Right cardiac atrium (tissue), 5 donors: ENCODE data around the gene GIMAP8. TPM values are rescaled to one million over a fixed set of nuclear protein-coding genes. Genes with fewer than 3 reads are reported as not detected.
"Not testable (repeated sequence)": the region's sequence is repeated elsewhere in the genome, so short reads cannot be mapped to it uniquely, and the experiment has no call there.

ENCODE experiments used
- ATAC-seq, 2 donors: fragments of 200-7000 bp; cut with Tn5 transposase; one replicate each; pipeline versions ENCODE4 v1.8.0 to v1.9.1; 2020; ENCODE audit warnings: moderate library complexity in 2 of 2, mild to moderate bottlenecking in 1 of 2
- DNase-seq, 3 donors: peaks; one replicate each; pipeline ENCODE4 v3.0.0-alpha.2; 2020
- H3K27ac ChIP-seq: one replicate; pipeline ENCODE4 v1.5.1; 2013; ENCODE audit warnings: mild to moderate bottlenecking, low read length, control low read depth, moderate library complexity
- H3K27me3 ChIP-seq: one replicate; pipeline ENCODE4 v1.6.1; 2013; ENCODE audit not compliant: control insufficient read depth, insufficient read depth
- H3K4me1 ChIP-seq: one replicate; pipeline ENCODE4 v1.6.1; 2013; ENCODE audit warnings: low read length; ENCODE audit not compliant: control insufficient read depth, insufficient read depth
- H3K4me3 ChIP-seq: one replicate; pipeline ENCODE4 v1.5.1; 2013; ENCODE audit warnings: low read length, control low read depth
- H3K9me3 ChIP-seq: one replicate; pipeline ENCODE4 v1.6.1; 2013; ENCODE audit warnings: low read length; ENCODE audit not compliant: control insufficient read depth
- WGBS: extraction: QIAGEN DNeasy Blood & Tissue Kit; methylation state at CpG from one replicate; pipeline ENCODE4 v1.1.7; 2013; 5-methylcytosine and 5-hydroxymethylcytosine counted together
- intact Hi-C, 4 donors: fragments of 100-400 bp; cut with DNase I; formaldehyde crosslinking; loops; one replicate each; pipeline versions ENCODE4 v1.11.0 to v1.14.0; 2022 to 2023
- polyA plus RNA-seq: library from polyadenylated mRNA; stranded (reverse); fragments of 200-250 nt; gene quantifications from one replicate; pipeline ENCODE4 v1.2.3, GENCODE V29; 2013
- total RNA-seq, 4 donors: library from RNA; stranded (reverse); fragmentation: NEBNext Ultra II Directional; extraction: Animal tissue kit (Norgen Biotek cat#: 25700); gene quantifications; one replicate each; pipeline ENCODE4 v1.2.1, GENCODE V29; 2021
- donor health status: healthy with polysubstance abuse.
- donor health status: DM: no; HTN: yes; CAD: no.
- donor health status: DM: no; HTN: no; CAD: no.
- donor health status: DM: no; HTN: yes; CAD: no; lungs with severe emphysema.
- donor health status: DM: yes; HTN: yes; CAD: no.

GIMAP8 gene
- total and polyA plus RNA-seq, 5 donors: 11.4 to 21.0 (median 12.2) TPM

DNA sequence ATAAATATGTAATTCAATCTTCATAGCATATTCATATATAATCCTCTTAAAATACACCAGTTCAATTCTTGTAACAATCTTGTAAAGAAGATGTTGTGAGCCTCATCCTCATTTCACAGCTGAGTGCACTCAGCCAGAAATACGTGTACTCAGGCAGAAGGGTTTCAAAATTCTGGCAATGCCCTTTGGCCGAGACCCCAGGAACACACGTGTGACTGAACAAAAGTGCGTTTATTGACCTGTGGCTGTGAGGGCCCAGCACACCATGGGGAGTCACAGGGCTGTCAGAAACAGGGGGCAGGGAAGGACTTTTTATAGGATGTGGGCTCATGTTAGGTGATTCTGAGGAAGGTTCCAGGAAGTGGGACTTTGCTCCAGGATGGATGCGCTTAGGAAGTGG lies 21.5 kb downstream of the GIMAP8 start:
- Histone ChIP-seq H3K9me3 (no peaks in the 10 kb centered on the region), H3K4me3 (no peak overlapping the region), H3K27ac (peak overlapping the region; percentile 26), H3K27me3 (no peaks in the 10 kb centered on the region), H3K4me1 (peaks cover 2% of the 10 kb centered on the region)
- 62% methylated on average over 5 of the region's 5 CpGs for WGBS
- intact Hi-C loops: no loop called here
- ATAC-seq (no peak), DNase-seq (no peak)

DNA sequence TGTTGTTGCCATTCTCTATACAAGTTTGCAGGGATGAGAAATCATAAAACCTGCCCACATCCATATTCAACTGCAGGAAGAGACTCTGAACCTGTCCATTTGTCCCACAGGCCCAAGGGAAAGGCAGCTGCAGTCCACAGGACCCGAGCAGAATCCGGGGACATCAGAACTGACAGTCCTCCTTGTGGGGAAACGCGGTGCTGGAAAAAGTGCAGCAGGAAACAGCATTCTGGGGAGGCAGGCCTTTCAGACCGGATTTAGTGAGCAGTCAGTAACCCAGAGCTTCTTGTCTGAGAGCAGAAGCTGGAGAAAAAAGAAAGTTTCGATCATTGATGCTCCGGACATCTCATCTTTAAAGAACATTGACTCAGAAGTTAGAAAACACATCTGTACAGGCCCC lies 23.5 kb downstream of the GIMAP8 start:
- H3K27me3 ChIP-seq: no peaks in the 10 kb centered on the region
- intact Hi-C loops: no loop called here
- H3K4me3 ChIP-seq: no peak overlapping the region
- no peak for ATAC-seq
- H3K9me3 ChIP-seq: no peaks in the 10 kb centered on the region
- no peak overlapping the region for H3K27ac ChIP-seq
- WGBS: 71% methylated on average over 7 of the region's 7 CpGs
- peaks cover 2% of the 10 kb centered on the region for H3K4me1 ChIP-seq
- no peak for DNase-seq

GRCh38 chr7:150476285-150476684 lies 25.9 kb downstream of the GIMAP8 start:
- Histone ChIP-seq H3K27me3 (no peaks in the 10 kb centered on the region), H3K4me1 (peaks cover 5% of the 10 kb centered on the region), H3K9me3 (no peaks in the 10 kb centered on the region), H3K27ac (no peak overlapping the region), H3K4me3 (no peak overlapping the region)
- DNase-seq (no peak), ATAC-seq (no peak)
- 93% methylated on average over 3 of the region's 3 CpGs for WGBS
- intact Hi-C loops: no loop called here

DNA sequence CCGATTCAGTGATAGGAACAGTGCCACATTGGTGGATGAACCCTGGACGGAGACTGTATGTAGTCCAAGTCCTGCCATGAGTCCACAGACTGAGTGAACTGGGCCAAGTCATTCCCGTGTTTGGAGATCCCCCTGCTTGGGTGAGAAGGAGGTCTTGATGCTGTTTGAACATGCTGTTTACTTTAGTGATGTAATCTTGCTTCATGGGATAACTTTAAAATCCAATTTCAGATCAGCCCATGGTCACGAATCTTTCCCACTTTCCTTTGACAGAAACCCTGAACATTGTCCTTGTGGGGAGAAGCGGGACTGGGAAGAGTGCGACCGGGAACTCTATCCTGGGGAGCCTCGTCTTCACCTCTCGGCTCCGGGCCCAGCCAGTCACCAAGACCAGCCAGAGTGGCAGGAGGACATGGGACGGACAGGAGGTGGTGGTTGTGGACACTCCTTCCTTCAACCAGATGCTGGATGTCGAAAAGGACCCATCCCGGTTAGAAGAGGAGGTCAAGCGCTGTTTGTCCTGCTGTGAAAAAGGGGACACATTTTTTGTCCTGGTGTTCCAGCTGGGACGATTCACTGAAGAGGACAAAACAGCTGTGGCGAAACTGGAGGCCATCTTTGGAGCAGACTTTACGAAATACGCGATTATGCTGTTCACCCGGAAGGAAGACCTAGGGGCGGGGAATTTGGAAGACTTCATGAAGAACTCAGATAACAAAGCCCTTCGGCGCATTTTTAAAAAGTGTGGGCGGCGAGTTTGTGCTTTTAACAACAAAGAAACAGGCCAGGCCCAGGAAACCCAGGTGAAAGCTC lies 26.6 kb downstream of the GIMAP8 start:
- peaks cover 5% of the 10 kb centered on the region for H3K4me1 ChIP-seq
- ATAC-seq (no peak), DNase-seq (no peak)
- no peaks in the 10 kb centered on the region for H3K9me3 ChIP-seq
- 81% methylated on average over 25 of the region's 25 CpGs for WGBS
- intact Hi-C loops: no loop called here
- H3K4me3 ChIP-seq: no peak overlapping the region
- H3K27ac ChIP-seq: peak overlapping the region; percentile 55
- H3K27me3 ChIP-seq: no peaks in the 10 kb centered on the region

DNA sequence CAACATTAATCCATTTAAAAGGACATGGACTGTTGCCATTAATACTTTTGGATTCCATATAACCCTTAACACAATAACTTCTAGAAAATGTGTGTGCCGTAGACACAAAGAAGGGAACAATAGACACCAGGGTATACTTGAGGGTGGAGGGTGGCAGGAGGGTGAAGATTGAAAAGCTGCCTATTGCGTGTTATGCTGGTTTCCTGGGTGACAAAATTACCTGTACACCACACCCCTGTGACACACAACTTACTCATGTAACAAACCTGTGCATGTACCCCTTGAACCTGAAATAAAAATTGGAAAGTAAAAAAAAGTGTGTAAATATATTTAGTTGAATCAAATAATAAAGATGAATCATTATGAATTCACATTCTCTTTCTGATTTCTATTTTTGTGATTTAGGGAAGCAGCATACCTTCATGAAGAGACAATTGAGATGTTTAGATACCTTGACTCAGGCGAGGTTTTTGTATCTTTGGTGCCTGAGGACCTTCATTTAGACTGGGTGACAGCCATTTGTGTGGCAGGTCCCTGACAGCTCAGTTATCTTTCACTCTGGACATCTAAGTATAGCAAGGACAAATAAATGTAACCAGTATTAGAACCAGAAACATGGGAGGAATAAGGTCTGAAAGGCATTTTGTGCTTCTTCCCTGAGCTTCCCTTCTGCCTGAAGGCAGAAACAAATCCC lies 28.7 kb downstream of the GIMAP8 start:
- DNase-seq (no peak), ATAC-seq (peak in 1 of 2 donors; percentile 32)
- Histone ChIP-seq H3K27ac (peak overlapping the region; percentile 93), H3K4me1 (peaks cover 5% of the 10 kb centered on the region), H3K9me3 (no peaks in the 10 kb centered on the region), H3K27me3 (no peaks in the 10 kb centered on the region), H3K4me3 (no peak overlapping the region)
- WGBS: 67% methylated on average over 3 of the region's 3 CpGs
- intact Hi-C loops: no loop called here

GRCh38 chr7:150481186-150481920 lies 30.9 kb downstream of the GIMAP8 start:
- intact Hi-C loops: no loop called here
- DNase-seq: peak in 1 of 3 donors; percentile 26
- H3K27ac ChIP-seq: peak overlapping the region; percentile 60
- no peak overlapping the region for H3K4me3 ChIP-seq
- no peaks in the 10 kb centered on the region for H3K27me3 ChIP-seq
- peak in 1 of 2 donors; percentile 5 for ATAC-seq
- 56% methylated on average over 9 of the region's 9 CpGs for WGBS
- peaks cover 7% of the 10 kb centered on the region for H3K4me1 ChIP-seq
- no peaks in the 10 kb centered on the region for H3K9me3 ChIP-seq

GRCh38 chr7:150481922-150482321 lies 31.5 kb downstream of the GIMAP8 start:
- Histone ChIP-seq H3K9me3 (no peaks in the 10 kb centered on the region), H3K4me1 (peaks cover 5% of the 10 kb centered on the region), H3K27ac (peak overlapping the region; percentile 60), H3K4me3 (no peak overlapping the region), H3K27me3 (no peaks in the 10 kb centered on the region)
- ATAC-seq: no peak
- DNase-seq: no peak
- intact Hi-C loops: no loop called here
- 59% methylated on average over 4 of the region's 4 CpGs for WGBS

DNA sequence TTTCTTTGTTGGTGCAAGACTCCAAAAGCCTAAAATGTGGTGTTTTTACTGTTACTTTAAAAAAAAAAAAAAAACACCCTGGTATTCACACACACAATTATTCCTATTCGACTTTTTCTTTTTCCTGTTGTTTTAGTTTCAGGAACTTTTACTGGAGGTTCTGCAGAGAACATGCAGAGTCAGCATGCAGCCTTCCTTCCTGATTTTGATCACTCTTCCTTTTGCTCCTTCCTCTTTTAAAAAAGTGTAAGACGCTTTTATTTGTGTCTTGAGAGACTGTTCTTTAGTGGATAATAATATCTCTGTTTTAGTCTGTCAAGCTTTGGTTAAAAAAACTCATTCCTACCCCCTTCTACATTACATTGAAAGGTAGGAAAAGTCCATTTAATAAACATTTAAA lies 33.1 kb downstream of the GIMAP8 start:
- not testable (repeated sequence) for H3K4me1 ChIP-seq, H3K27ac ChIP-seq

DNA sequence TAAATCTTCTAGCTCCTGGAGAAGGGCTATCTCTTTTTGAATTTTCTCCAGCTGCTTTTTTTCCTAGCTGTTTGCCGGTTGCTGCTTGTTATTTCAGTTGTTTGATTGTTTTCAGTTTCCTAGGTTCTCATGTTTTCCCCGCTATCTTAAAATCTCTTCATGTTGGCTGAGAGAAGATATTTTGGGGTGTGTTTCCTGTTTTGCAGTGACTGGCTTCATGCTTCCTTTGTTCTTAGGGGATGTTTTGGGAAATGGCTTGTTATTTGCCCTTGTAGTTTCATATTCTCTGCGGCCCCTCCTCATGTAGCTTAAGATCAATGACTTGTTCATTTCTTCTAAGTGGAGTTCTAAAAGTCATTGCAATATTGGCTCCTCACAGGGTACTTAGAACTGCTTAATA lies 33.6 kb downstream of the GIMAP8 start:
- H3K27ac ChIP-seq, intact Hi-C loops, H3K9me3 ChIP-seq, H3K27me3 ChIP-seq, H3K4me3 ChIP-seq, H3K4me1 ChIP-seq, DNase-seq: not testable (repeated sequence)
- peak; percentile 36 to 75 for ATAC-seq
- WGBS: 39% methylated on average over 3 of the region's 3 CpGs

More for the DNA sequence above, 33.1 kb downstream of the GIMAP8 start:
- H3K4me3 ChIP-seq, H3K27me3 ChIP-seq, DNase-seq, intact Hi-C loops, H3K9me3 ChIP-seq: not testable (repeated sequence)
- 33% methylated on average over 2 of the region's 2 CpGs for WGBS
- ATAC-seq: peak in 1 of 2 donors; percentile 60

GRCh38 chr7:150487625-150488024 lies 37.2 kb downstream of the GIMAP8 start:
- no peak overlapping the region for H3K4me3 ChIP-seq
- H3K9me3 ChIP-seq: no peaks in the 10 kb centered on the region
- H3K4me1 ChIP-seq: peaks cover 2% of the 10 kb centered on the region
- 86% methylated on average over 2 of the region's 2 CpGs for WGBS
- ATAC-seq (no peak), DNase-seq (no peak)
- H3K27me3 ChIP-seq: no peaks in the 10 kb centered on the region
- intact Hi-C loops: no loop called here
- H3K27ac ChIP-seq: no peak overlapping the region

- DNase-seq (no peak), ATAC-seq (no peak)
- Histone ChIP-seq H3K27me3 (no peaks in the 10 kb centered on the region), H3K9me3 (no peaks in the 10 kb centered on the region), H3K4me1 (peaks cover 2% of the 10 kb centered on the region), H3K4me3 (no peak overlapping the region), H3K27ac (no peak overlapping the region)
- intact Hi-C loops: no loop called here
- WGBS: 86% methylated on average over 1 of the region's 1 CpG
These were observed 39.4 kb downstream of the GIMAP8 start for GRCh38 chr7:150489782-150490181.
